Measurements from ENCODE around the gene ASAP2.

The ASAP2 gene

GRCh38 chr2:9365498-9366019 lies 158.9 kb downstream of the ASAP2 start:
- Mint-ChIP-seq H3K4me1 (ENCODE audit: low read depth) (no peaks in the 10 kb centered on the region), H3K9me3 (no peaks in the 10 kb centered on the region), H3K27ac (no peak overlapping the region), H3K4me3 (no peak overlapping the region), H3K27me3 (no peaks in the 10 kb centered on the region), H3K36me3 (ENCODE audit: low read depth) (no peaks in the 10 kb centered on the region)

- Mint-ChIP-seq H3K27ac (no peak overlapping the region), H3K4me1 (ENCODE audit: low read depth) (peaks cover 4% of the 10 kb centered on the region), H3K27me3 (no peaks in the 10 kb centered on the region), H3K4me3 (no peak overlapping the region), H3K36me3 (ENCODE audit: low read depth) (no peaks in the 10 kb centered on the region), H3K9me3 (no peaks in the 10 kb centered on the region)
Observed at GRCh38 chr2:9366026-9366425, 159.4 kb downstream of the ASAP2 start.

DNA sequence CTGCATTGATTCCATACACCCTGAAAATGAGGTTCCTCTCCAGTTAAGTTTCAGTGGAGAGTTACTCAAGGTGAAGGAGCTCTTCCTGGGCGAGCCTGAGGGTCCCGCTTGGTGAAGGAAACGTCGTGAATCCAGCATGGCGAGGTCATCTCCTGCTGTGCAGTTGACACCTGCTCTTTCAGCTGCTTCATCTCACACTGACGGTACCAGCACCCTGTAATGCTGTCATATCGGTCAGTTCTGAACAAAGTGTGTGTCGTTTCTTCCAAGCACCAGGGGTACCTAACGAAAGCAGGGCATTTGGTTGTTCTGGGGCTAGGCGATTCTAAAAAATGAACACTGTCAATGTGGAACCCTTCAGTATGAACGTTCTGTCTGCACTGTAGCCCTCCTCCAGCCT lies 164.1 kb downstream of the ASAP2 start:
- H3K27me3 Mint-ChIP-seq, result no peaks in the 10 kb centered on the region
- no peaks in the 10 kb centered on the region for H3K36me3 Mint-ChIP-seq (ENCODE audit: low read depth)
- H3K9me3 Mint-ChIP-seq, result no peaks in the 10 kb centered on the region
- H3K4me1 Mint-ChIP-seq (ENCODE audit: low read depth), result peaks cover 8% of the 10 kb centered on the region
- peak overlapping the region; percentile 28 for H3K27ac Mint-ChIP-seq
- no peak overlapping the region for H3K4me3 Mint-ChIP-seq

GRCh38 chr2:9373047-9373446 lies 166.4 kb downstream of the ASAP2 start:
- Mint-ChIP-seq H3K9me3 (no peaks in the 10 kb centered on the region), H3K27me3 (peaks cover 4% of the 10 kb centered on the region), H3K36me3 (ENCODE audit: low read depth) (no peaks in the 10 kb centered on the region), H3K4me1 (ENCODE audit: low read depth) (peaks cover 8% of the 10 kb centered on the region), H3K4me3 (no peak overlapping the region), H3K27ac (no peak overlapping the region)

GRCh38 chr2:9373476-9373875 lies 166.9 kb downstream of the ASAP2 start:
- Mint-ChIP-seq H3K4me1 (ENCODE audit: low read depth) (peaks cover 8% of the 10 kb centered on the region), H3K4me3 (no peak overlapping the region)

GRCh38 chr2:9374071-9374730 lies 167.6 kb downstream of the ASAP2 start:
- Mint-ChIP-seq H3K4me1 (ENCODE audit: low read depth) (peaks cover 8% of the 10 kb centered on the region), H3K36me3 (ENCODE audit: low read depth) (no peaks in the 10 kb centered on the region), H3K9me3 (no peaks in the 10 kb centered on the region), H3K27me3 (peaks cover 4% of the 10 kb centered on the region), H3K27ac (no peak overlapping the region), H3K4me3 (no peak overlapping the region)

More at GRCh38 chr2:9373476-9373875, 166.9 kb downstream of the ASAP2 start:
- Mint-ChIP-seq H3K27me3 (peaks cover 4% of the 10 kb centered on the region), H3K9me3 (no peaks in the 10 kb centered on the region), H3K36me3 (ENCODE audit: low read depth) (no peaks in the 10 kb centered on the region), H3K27ac (no peak overlapping the region)

DNA sequence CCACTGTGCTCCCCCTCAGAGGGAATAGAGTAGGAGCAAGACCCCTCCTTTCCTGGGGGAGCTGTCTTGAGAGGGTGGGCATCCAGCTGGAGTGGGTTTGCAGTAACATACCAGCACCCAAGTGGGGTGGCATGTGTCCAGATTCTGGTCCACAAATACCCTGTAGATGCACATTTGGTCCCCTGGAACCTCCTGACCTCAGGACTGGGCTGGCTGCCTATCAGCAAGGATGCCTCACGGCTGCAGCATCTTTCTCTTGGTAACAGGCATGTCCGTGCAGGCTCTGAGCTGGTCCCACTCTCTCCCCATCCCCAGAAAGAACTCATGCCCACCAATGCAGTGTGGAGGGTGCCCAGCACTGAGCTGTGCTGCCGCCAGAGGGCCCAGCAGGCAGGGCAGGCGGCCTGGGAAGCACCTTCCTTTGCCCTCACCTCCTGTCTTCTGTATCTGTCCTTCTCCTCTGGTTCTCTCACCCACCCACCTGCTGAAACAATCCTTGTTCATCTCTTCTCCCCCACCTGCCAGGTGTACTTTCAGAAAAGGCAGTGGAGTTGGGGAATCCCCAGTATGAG lies 169.3 kb downstream of the ASAP2 start:
- Mint-ChIP-seq H3K4me1 (ENCODE audit: low read depth) (peaks cover 5% of the 10 kb centered on the region), H3K36me3 (ENCODE audit: low read depth) (no peaks in the 10 kb centered on the region), H3K27ac (no peak overlapping the region), H3K9me3 (no peaks in the 10 kb centered on the region), H3K4me3 (no peak overlapping the region), H3K27me3 (peaks cover 4% of the 10 kb centered on the region)

GRCh38 chr2:9377461-9378097 lies 171.0 kb downstream of the ASAP2 start:
- H3K4me1 Mint-ChIP-seq (ENCODE audit: low read depth), result no peaks in the 10 kb centered on the region

DNA sequence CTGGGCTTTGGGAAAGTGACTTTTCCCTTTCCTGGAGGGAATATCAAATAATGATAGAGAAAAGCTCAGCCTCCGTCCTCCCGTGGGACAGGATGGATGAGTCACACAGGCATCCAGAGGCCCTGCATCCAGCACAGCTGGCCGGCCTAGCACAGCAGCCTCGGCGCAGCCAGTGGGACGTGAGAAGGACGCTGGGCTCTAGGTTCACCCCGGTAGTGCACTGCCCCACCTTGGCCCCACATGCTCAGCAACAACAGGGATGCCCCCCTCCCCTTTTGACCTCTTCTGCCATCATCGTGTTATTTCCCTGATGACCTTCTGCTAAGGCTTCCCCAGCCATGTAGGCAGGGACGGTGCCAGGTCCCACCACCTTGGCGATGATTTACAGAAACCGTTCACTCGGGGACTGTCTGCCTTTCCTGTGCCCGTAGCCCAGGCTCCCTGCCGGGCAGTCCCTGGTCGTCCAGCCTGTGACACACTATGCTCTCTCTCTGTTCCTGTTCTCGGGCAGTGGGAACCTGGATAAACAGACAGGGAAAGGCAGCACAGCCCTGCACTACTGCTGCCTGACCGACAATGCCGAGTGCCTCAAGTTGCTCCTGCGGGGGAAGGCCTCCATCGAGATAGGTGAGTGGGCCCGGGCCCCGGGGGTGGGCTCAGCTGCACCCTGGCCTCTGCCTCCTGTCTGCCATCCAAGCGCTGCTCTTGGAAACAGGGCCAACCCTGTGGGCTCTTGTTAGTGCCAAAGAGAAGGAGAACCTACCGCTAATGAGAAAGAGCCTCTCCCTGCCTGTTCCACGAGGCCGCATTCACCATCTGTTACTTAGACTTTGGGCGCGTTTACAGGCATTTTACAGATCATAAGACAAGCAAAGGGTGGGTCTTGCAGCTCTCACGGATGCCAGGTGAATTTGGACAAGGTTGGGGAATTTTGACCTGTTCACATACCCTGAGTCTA lies 172.1 kb downstream of the ASAP2 start:
- no peak overlapping the region for H3K27ac Mint-ChIP-seq
- H3K4me3 Mint-ChIP-seq, result no peak overlapping the region
- H3K4me1 Mint-ChIP-seq (ENCODE audit: low read depth), result no peaks in the 10 kb centered on the region
- H3K27me3 Mint-ChIP-seq, result peaks cover 4% of the 10 kb centered on the region
- H3K36me3 Mint-ChIP-seq (ENCODE audit: low read depth), result no peaks in the 10 kb centered on the region
- H3K9me3 Mint-ChIP-seq, result no peaks in the 10 kb centered on the region

More at GRCh38 chr2:9377461-9378097, 171.0 kb downstream of the ASAP2 start:
- Mint-ChIP-seq H3K27ac (no peak overlapping the region), H3K27me3 (peaks cover 4% of the 10 kb centered on the region), H3K36me3 (ENCODE audit: low read depth) (no peaks in the 10 kb centered on the region), H3K4me3 (no peak overlapping the region), H3K9me3 (no peaks in the 10 kb centered on the region)

GRCh38 chr2:9379391-9379755 lies 172.8 kb downstream of the ASAP2 start:
- H3K9me3 Mint-ChIP-seq, result no peaks in the 10 kb centered on the region
- no peak overlapping the region for H3K4me3 Mint-ChIP-seq
- no peaks in the 10 kb centered on the region for H3K4me1 Mint-ChIP-seq (ENCODE audit: low read depth)
- H3K27ac Mint-ChIP-seq, result no peak overlapping the region
- peaks cover 4% of the 10 kb centered on the region for H3K27me3 Mint-ChIP-seq
- H3K36me3 Mint-ChIP-seq (ENCODE audit: low read depth), result no peaks in the 10 kb centered on the region

GRCh38 chr2:9380702-9381628 lies 174.4 kb downstream of the ASAP2 start:
- no peak overlapping the region for H3K4me3 Mint-ChIP-seq
- peaks cover 4% of the 10 kb centered on the region for H3K27me3 Mint-ChIP-seq
- H3K9me3 Mint-ChIP-seq, result no peaks in the 10 kb centered on the region
- no peaks in the 10 kb centered on the region for H3K36me3 Mint-ChIP-seq (ENCODE audit: low read depth)
- no peak overlapping the region for H3K27ac Mint-ChIP-seq
- no peaks in the 10 kb centered on the region for H3K4me1 Mint-ChIP-seq (ENCODE audit: low read depth)

DNA sequence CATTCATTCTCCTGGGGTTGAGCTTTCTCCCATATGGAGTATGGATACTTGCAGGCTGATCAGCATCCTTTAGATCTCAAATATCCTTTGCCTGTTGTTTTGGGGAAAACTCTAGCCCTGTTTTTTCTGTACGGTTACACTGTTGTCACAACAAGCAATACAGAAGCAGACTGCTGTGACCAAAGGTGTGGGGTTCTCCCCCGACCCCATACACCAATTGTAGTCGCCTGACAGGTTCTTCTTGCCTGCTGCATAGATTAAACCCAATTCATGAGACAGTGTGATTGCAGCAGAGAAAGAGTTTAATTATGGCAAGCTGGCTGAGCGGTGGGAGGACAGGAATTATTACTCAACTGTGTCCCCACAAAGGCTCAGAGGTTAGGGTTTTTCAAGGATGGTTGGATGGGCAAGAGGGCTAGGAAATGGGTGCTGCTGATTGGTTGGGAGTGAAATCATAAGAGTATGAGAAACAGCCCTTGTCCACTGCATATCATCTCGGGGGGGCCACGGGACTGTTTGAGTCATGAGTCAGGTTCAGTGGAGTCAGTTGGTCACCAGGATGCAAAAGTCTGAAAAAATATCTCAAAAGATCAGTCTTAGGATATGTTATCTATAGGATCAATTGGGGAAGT lies 176.1 kb downstream of the ASAP2 start:
- no peaks in the 10 kb centered on the region for H3K27me3 Mint-ChIP-seq
- H3K27ac Mint-ChIP-seq, result no peak overlapping the region
- H3K4me1 Mint-ChIP-seq (ENCODE audit: low read depth), result no peaks in the 10 kb centered on the region
- H3K4me3 Mint-ChIP-seq, result no peak overlapping the region
- H3K9me3 Mint-ChIP-seq, result no peaks in the 10 kb centered on the region
- no peaks in the 10 kb centered on the region for H3K36me3 Mint-ChIP-seq (ENCODE audit: low read depth)

GRCh38 chr2:9384521-9384920 lies 177.9 kb downstream of the ASAP2 start:
- no peaks in the 10 kb centered on the region for H3K36me3 Mint-ChIP-seq (ENCODE audit: low read depth)
- no peak overlapping the region for H3K27ac Mint-ChIP-seq
- H3K9me3 Mint-ChIP-seq, result no peaks in the 10 kb centered on the region
- no peaks in the 10 kb centered on the region for H3K4me1 Mint-ChIP-seq (ENCODE audit: low read depth)
- no peaks in the 10 kb centered on the region for H3K27me3 Mint-ChIP-seq
- no peak overlapping the region for H3K4me3 Mint-ChIP-seq
